K562 (cell line): ENCODE results near the gene GPX6. TPM values are rescaled to one million over a fixed set of nuclear protein-coding genes. Genes with fewer than 3 reads are reported as not detected.
"Not testable (repeated sequence)": the region's sequence is repeated elsewhere in the genome, so short reads cannot be mapped to it uniquely, and the experiment has no call there.

Experiments
- DEAF1 ChIP-seq: fragments of 450-650 bp; formaldehyde crosslinking; IDR thresholded peaks from 2 replicates; pipeline ENCODE4 v1.4.0; 2020; ENCODE audit warnings: mild to moderate bottlenecking, moderate library complexity
- EP400 ChIP-seq: fragments of 450-650 bp; IDR thresholded peaks from 2 replicates; pipeline ENCODE4 v1.6.1; 2017; ENCODE audit warnings: antibody characterized with exemption, mild to moderate bottlenecking, moderate library complexity
- JUN ChIP-seq, 2 experiments: sonication (generic) in 1 of 2; formaldehyde crosslinking in 1 of 2; IDR thresholded peaks; 2 replicates each; pipeline versions ENCODE4 v1.6.1 to v1.8.0; 2012 to 2022; ENCODE audit warnings: borderline replicate concordance in 2 of 2, mild to moderate bottlenecking in 2 of 2, improper control_type of control experiment in 1 of 2, low read depth in 1 of 2, low read length in 1 of 2, missing genetic modification reagents in 1 of 2
- MTA2 ChIP-seq: fragments of 450-650 bp; IDR thresholded peaks from 2 replicates; pipeline ENCODE4 v1.6.1; 2016; ENCODE audit warnings: low read depth
- NCOA1 ChIP-seq: fragments of 450-650 bp; IDR thresholded peaks from 2 replicates; pipeline ENCODE4 v1.6.1; 2016; ENCODE audit warnings: low read depth
- NCOA2 ChIP-seq, 2 experiments: fragments of 450-650 bp; IDR thresholded peaks; 2 replicates each; pipeline ENCODE4 v1.6.1; 2018; ENCODE audit warnings: mild to moderate bottlenecking in 2 of 2, moderate library complexity in 1 of 2; ENCODE audit not compliant: partially characterized antibody in 2 of 2
- NCOR1 ChIP-seq: fragments of 450-650 bp; IDR thresholded peaks from 2 replicates; pipeline ENCODE4 v1.6.1; 2016; ENCODE audit warnings: mild to moderate bottlenecking, moderate library complexity
- NFATC3 ChIP-seq: fragments of 450-650 bp; IDR thresholded peaks from 2 replicates; pipeline ENCODE4 v1.6.1; 2017; ENCODE audit warnings: mild to moderate bottlenecking
- NR4A1 ChIP-seq, 2 experiments: fragments of 250-450 bp in 1 of 2; fragments of 450-650 bp in 1 of 2; sonication (Bioruptor Pico) in 1 of 2; IDR thresholded peaks; 2 replicates each; pipeline versions ENCODE4 v1.4.0 to v1.6.1; 2016 to 2020; ENCODE audit warnings: mild to moderate bottlenecking in 2 of 2, missing compliant biosample characterization in 1 of 2, missing genetic modification characterization in 1 of 2, moderate library complexity in 1 of 2
- RFX1 ChIP-seq: fragments of 450-650 bp; IDR thresholded peaks from 2 replicates; pipeline ENCODE4 v1.6.1; 2016; ENCODE audit warnings: mild to moderate bottlenecking, moderate library complexity
- SMARCA4 ChIP-seq: fragments of 450-650 bp; IDR thresholded peaks from 2 replicates; pipeline ENCODE4 v1.6.1; 2016
- SMARCC2 ChIP-seq: fragments of 450-650 bp; IDR thresholded peaks from 2 replicates; pipeline ENCODE4 v1.6.1; 2017; ENCODE audit warnings: antibody characterized with exemption, moderate library complexity, mild to moderate bottlenecking, low read depth
- TAL1 ChIP-seq: fragments of 450-650 bp; IDR thresholded peaks from 2 replicates; pipeline ENCODE4 v1.6.1; 2016; ENCODE audit warnings: mild to moderate bottlenecking
- TEAD1 ChIP-seq, 2 experiments: fragments of 450-650 bp in 1 of 2; sonication (generic) in 1 of 2; formaldehyde crosslinking; IDR thresholded peaks; 2 replicates each; pipeline versions ENCODE4 v1.4.0 to v1.8.0; 2020 to 2022; ENCODE audit warnings: mild to moderate bottlenecking in 2 of 2, missing genetic modification reagents in 1 of 2
- TEAD4 ChIP-seq, 2 experiments: sonication (generic) in 1 of 2; formaldehyde crosslinking in 1 of 2; IDR thresholded peaks; 2 replicates each; pipeline versions ENCODE4 v1.6.1 to v1.8.0; 2012 to 2022; ENCODE audit warnings: borderline replicate concordance in 1 of 2, inconsistent platforms in 1 of 2, low read length in 1 of 2, mild to moderate bottlenecking in 1 of 2, missing genetic modification reagents in 1 of 2
- ZNF140 ChIP-seq: fragments of 250-450 bp; sonication (Bioruptor Pico); IDR thresholded peaks from 2 replicates; pipeline ENCODE4 v1.8.0; 2021; ENCODE audit warnings: moderate library complexity, mild to moderate bottlenecking, inconsistent platforms
- ZNF316 ChIP-seq: fragments of 450-650 bp; IDR thresholded peaks from 2 replicates; pipeline ENCODE4 v1.6.1; 2016
- ZNF318 ChIP-seq, 2 experiments: fragments of 450-650 bp; IDR thresholded peaks; 2 replicates each; pipeline ENCODE4 v1.6.1; 2016; ENCODE audit warnings: mild to moderate bottlenecking in 2 of 2, borderline replicate concordance in 1 of 2, low read depth in 1 of 2, moderate library complexity in 1 of 2
- ZNF589 ChIP-seq: fragments of 200-800 bp; sonication (Bioruptor generic); IDR thresholded peaks from 2 replicates; pipeline ENCODE4 v1.6.1; 2016; ENCODE audit warnings: low read depth, missing genetic modification characterization, missing compliant biosample characterization
- polyA plus RNA-seq, 8 experiments: library from polyadenylated mRNA; depleted of rRNA in 4 of 8; stranded (reverse) in 5 of 8; unstranded in 3 of 8; fragments of >200 nt; fragmentation: Nextera tagmentation in 2 of 8; fragmentation: Illumina TruSeq in 1 of 8; extraction: Ambion mirVana in 2 of 8; extraction: Trizol in 1 of 8; gene quantifications; 2 replicates each; pipeline versions ENCODE4 v1.2.1 to v1.2.3, GENCODE V29; 2011 to 2014; ENCODE audit warnings: inconsistent platforms in 1 of 8, missing spikeins in 1 of 8
- total RNA-seq, 7 experiments: library from RNA; depleted of rRNA in 6 of 7; stranded (reverse); fragments of >200 nt in 6 of 7; fragmentation: Illumina TruSeq in 2 of 7; extraction: Trizol in 2 of 7; gene quantifications; 2 replicates each; pipeline versions ENCODE4 v1.2.1 to v1.2.3, GENCODE V29; 2011 to 2021; ENCODE audit warnings: low replicate concordance in 1 of 7

Gene GPX6
- total and polyA plus RNA-seq, 9 of the 15 experiments (the other 6 are each of a cell fraction or from before 2014, with no cell fraction given), result not detected

- TF ChIP-seq ZNF140 (0 out of 2 replicates have a peak, but pooled peaks have one; percentile 26), NCOA1 (peak; percentile 90), SMARCC2 (peak; percentile 99), NCOR1 (peak; percentile 98), ZNF316 (peak; percentile 34; the same call in 1 of the 2 replicates), DEAF1 (CRISPR knock-in tag) (peak; percentile 42; the same call in 1 of the 2 replicates), RFX1 (0 out of 2 replicates have a peak, but pooled peaks have one; percentile 10), TEAD4 (IDR thresholded peaks at IDR 0.05; ENCODE audit: low read length) (peak; percentile 97), TEAD1 (CRISPR knock-in tag; IDR thresholded peaks at IDR 0.05) (peak in 1 of 2 experiments; percentile 87; a peak in 2 of 4 replicates), MTA2 (peak; percentile 99), NCOA2 (IDR thresholded peaks at IDR 0.05; ENCODE audit: partially characterized antibody in 2 of 2) (peak; percentile 68 to 73), EP400 (peak; percentile 57), TAL1 (peak; percentile 99), NFATC3 (0 out of 2 replicates have a peak, but pooled peaks have one; percentile 61), NR4A1 (tag; IDR thresholded peaks at IDR 0.05) (0 out of 2 replicates have a peak, but pooled peaks have one; percentile 49), JUN (IDR thresholded peaks at IDR 0.05; ENCODE audit: borderline replicate concordance, low read depth, low read length) (0 out of 2 replicates have a peak, but pooled peaks have one; percentile 39), ZNF589 (CRISPR knock-in tag) (peak; percentile 86), SMARCA4 (peak; percentile 99), ZNF318 (IDR thresholded peaks at IDR 0.05; ENCODE audit: borderline replicate concordance in 1 of 2, low read depth in 1 of 2) (peak in 1 of 2 experiments; percentile 87; a peak in 3 of 4 replicates)
- not testable (repeated sequence) for TF ChIP-seq TEAD4 (CRISPR knock-in tag; IDR thresholded peaks at IDR 0.05; ENCODE audit: borderline replicate concordance); NR4A1 (CRISPR knock-in tag; IDR thresholded peaks at IDR 0.05); JUN (CRISPR knock-in tag; IDR thresholded peaks at IDR 0.05; ENCODE audit: borderline replicate concordance)
Observed at GRCh38 chr6:28547003-28547402, 31.4 kb upstream of the GPX6 start (continued).
